ENCODE results near the gene MTNR1A. TPM values are rescaled to one million over a fixed set of nuclear protein-coding genes. Genes with fewer than 3 reads are reported as not detected.

MTNR1A gene
- total RNA-seq, 1 experiment from 2014 or later, result 0.84 TPM

GRCh38 chr4:186541801-186542200 is 13.6 kb downstream of the MTNR1A start:
- H3K79me2 ChIP-seq (ENCODE audit: insufficient read depth, low read length), result no peaks in the 10 kb centered on the region
- H3K27ac ChIP-seq (ENCODE audit: low read depth, low read length), result no peak overlapping the region
- H3K36me3 ChIP-seq (ENCODE audit: control insufficient read depth in 1 of 2, insufficient read depth in 2 of 2, low read length in 2 of 2), result no peaks in the 10 kb centered on the region
- ATAC-seq (no peak), DNase-seq (ENCODE audit: low read depth, low spot score) (no peak)
- H3K4me1 ChIP-seq (ENCODE audit: control insufficient read depth in 1 of 2, insufficient read depth in 2 of 2, low read length in 2 of 2), result no peaks in the 10 kb centered on the region
- no peaks in the 10 kb centered on the region; a peak in 1 of 4 replicates for H3K9me3 ChIP-seq (ENCODE audit: control insufficient read depth in 1 of 2, insufficient read depth in 1 of 2, low read depth in 1 of 2, low read length in 2 of 2)
- RAD21 ChIA-PET (ENCODE audit: low non-redundant PET in 1 of 2, low total read pairs in 2 of 2, uncharacterized antibody in 2 of 2, unreplicated experiment in 2 of 2), result no interaction called here
- H4K20me1 ChIP-seq (ENCODE audit: insufficient read depth), result no peaks in the 10 kb centered on the region
- intact Hi-C loops (cut with micrococcal nuclease), result no loop called here
- CTCF ChIA-PET, result interaction anchor here (0.6 kb wide), 1 partner anchor 203 kb away, joined by 3 read pairs; no protein-coding TSS in a partner anchor
- no TSS peak for BruUV-seq (replicated peaks)
- H2AFZ ChIP-seq (ENCODE audit: low read depth, low read length, poor library complexity, severe bottlenecking), result no peak overlapping the region
- H3K27me3 ChIP-seq (ENCODE audit: insufficient read depth, low read length), result no peaks in the 10 kb centered on the region
- H3K9me2 ChIP-seq (ENCODE audit: insufficient read depth), result no peaks in the 10 kb centered on the region
- no peak overlapping the region for H3K9ac ChIP-seq (ENCODE audit: low read length)
- no peak overlapping the region for H3K4me3 ChIP-seq (replicated peaks in 1 of 2; ENCODE audit: low read depth in 1 of 2, low read length in 2 of 2)
- TF ChIP-seq ZNF274 (IDR thresholded peaks at IDR 0.05; ENCODE audit: low read depth, low read length) (no peak), POLR2A (IDR thresholded peaks at IDR 0.05; ENCODE audit: borderline replicate concordance, extremely low read depth, insufficient read depth, insufficient read length) (no peak), SRF (IDR thresholded peaks at IDR 0.05; ENCODE audit: low read depth) (no peak), EZH2phosphoT487 (IDR thresholded peaks at IDR 0.05; ENCODE audit: borderline replicate concordance) (no peak), TCF7L2 (IDR thresholded peaks at IDR 0.05; ENCODE audit: borderline replicate concordance, extremely low read depth, insufficient read depth, insufficient read length) (no peak), JUND (IDR thresholded peaks at IDR 0.05) (no peak), YY1 (IDR thresholded peaks at IDR 0.05; ENCODE audit: extremely low read depth, insufficient replicate concordance, low read depth, low read length) (no peak), ELF1 (IDR thresholded peaks at IDR 0.05; ENCODE audit: borderline replicate concordance, low read depth) (no peak), EZH2 (IDR thresholded peaks at IDR 0.05) (no peak), RAD21 (IDR thresholded peaks at IDR 0.05; ENCODE audit: low read depth) (no peak), CBX3 (IDR thresholded peaks at IDR 0.05; ENCODE audit: low read depth) (no peak), ZFX (IDR thresholded peaks at IDR 0.05) (no peak), MAX (IDR thresholded peaks at IDR 0.05) (no peak), CEBPB (IDR thresholded peaks at IDR 0.05; ENCODE audit: low read depth) (no peak), EGR1 (IDR thresholded peaks at IDR 0.05; ENCODE audit: low read depth) (no peak)
- TF ChIP-seq, protein P1, sequence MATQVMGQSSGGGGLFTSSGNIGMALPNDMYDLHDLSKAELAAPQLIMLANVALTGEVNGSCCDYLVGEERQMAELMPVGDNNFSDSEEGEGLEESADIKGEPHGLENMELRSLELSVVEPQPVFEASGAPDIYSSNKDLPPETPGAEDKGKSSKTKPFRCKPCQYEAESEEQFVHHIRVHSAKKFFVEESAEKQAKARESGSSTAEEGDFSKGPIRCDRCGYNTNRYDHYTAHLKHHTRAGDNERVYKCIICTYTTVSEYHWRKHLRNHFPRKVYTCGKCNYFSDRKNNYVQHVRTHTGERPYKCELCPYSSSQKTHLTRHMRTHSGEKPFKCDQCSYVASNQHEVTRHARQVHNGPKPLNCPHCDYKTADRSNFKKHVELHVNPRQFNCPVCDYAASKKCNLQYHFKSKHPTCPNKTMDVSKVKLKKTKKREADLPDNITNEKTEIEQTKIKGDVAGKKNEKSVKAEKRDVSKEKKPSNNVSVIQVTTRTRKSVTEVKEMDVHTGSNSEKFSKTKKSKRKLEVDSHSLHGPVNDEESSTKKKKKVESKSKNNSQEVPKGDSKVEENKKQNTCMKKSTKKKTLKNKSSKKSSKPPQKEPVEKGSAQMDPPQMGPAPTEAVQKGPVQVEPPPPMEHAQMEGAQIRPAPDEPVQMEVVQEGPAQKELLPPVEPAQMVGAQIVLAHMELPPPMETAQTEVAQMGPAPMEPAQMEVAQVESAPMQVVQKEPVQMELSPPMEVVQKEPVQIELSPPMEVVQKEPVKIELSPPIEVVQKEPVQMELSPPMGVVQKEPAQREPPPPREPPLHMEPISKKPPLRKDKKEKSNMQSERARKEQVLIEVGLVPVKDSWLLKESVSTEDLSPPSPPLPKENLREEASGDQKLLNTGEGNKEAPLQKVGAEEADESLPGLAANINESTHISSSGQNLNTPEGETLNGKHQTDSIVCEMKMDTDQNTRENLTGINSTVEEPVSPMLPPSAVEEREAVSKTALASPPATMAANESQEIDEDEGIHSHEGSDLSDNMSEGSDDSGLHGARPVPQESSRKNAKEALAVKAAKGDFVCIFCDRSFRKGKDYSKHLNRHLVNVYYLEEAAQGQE (IDR thresholded peaks at IDR 0.05; ENCODE audit: low read depth), result no peak
- no peak overlapping the region for H3K4me2 ChIP-seq (ENCODE audit: low read length)
- POLR2A ChIA-PET, result no interaction called here

Measured in HCT116 (cell line).